ENCODE measurements around the gene RTN4RL2. TPM values are rescaled to one million over a fixed set of nuclear protein-coding genes. Genes with fewer than 3 reads are reported as not detected.
A peak's percentile ranks its signal among the peaks of the same experiment; 100 is the strongest.

The RTN4RL2 gene
- total and polyA plus RNA-seq, 9 of the 15 experiments (the other 6 are each of a cell fraction or from before 2014, with no cell fraction given), result 0.06 to 1.9 (median 0.34) TPM; not detected in 4

- TF ChIP-seq ZNF449 (CRISPR knock-in tag; IDR thresholded peaks at IDR 0.05), result no peak
- TF ChIP-seq SRSF1 (IDR thresholded peaks at IDR 0.05; ENCODE audit: low read depth, low read length), result no peak
- no peak for TF ChIP-seq ZNF146 (CRISPR knock-in tag; IDR thresholded peaks at IDR 0.05; ENCODE audit: unreplicated experiment)
- peak in 2 of 3 experiments; percentile 44 to 48 for TF ChIP-seq YY1 (IDR thresholded peaks at IDR 0.05; ENCODE audit: borderline replicate concordance in 1 of 3, control insufficient read depth in 1 of 3, extremely low read depth in 1 of 3, insufficient read depth in 3 of 3, insufficient read length in 1 of 3, insufficient replicate concordance in 2 of 3, low read depth in 1 of 3, low read length in 2 of 3)
- TF ChIP-seq DEAF1 (CRISPR knock-in tag; IDR thresholded peaks at IDR 0.05), result no peak
- no peak for TF ChIP-seq CREB3 (tag; conservative IDR thresholded peaks at IDR 0.05; ENCODE audit: low read depth)
- TF ChIP-seq HMGN3 (IDR thresholded peaks at IDR 0.05; ENCODE audit: borderline replicate concordance, extremely low read depth, insufficient read length, low read depth, low read length), result peak; percentile 88
- no peak for TF ChIP-seq ZNF224 (CRISPR knock-in tag; IDR thresholded peaks at IDR 0.05)
- no peak for TF ChIP-seq ZNF778 (CRISPR knock-in tag; IDR thresholded peaks at IDR 0.05)
- TF ChIP-seq THAP7 (CRISPR knock-in tag; IDR thresholded peaks at IDR 0.05), result no peak
- TF ChIP-seq ZMIZ1 (IDR thresholded peaks at IDR 0.05; ENCODE audit: low read depth in 2 of 2, low read length in 2 of 2), result peak in 1 of 2 experiments; percentile 94; a peak in 2 of 4 replicates
- TF ChIP-seq NR2C1 (IDR thresholded peaks at IDR 0.05), result peak; percentile 44; the same call in 1 of the 2 replicates
- TF ChIP-seq NR2C1 (tag; IDR thresholded peaks at IDR 0.05), result peak; percentile 31; the same call in 1 of the 2 replicates
- no peak for TF ChIP-seq ZBTB1 (CRISPR knock-in tag; IDR thresholded peaks at IDR 0.05; ENCODE audit: borderline replicate concordance, low read depth)
- TF ChIP-seq ZNF23 (CRISPR knock-in tag; IDR thresholded peaks at IDR 0.05), result 0 out of 2 replicates have a peak, but pooled peaks have one; percentile 23
- TF ChIP-seq PML (IDR thresholded peaks at IDR 0.05; ENCODE audit: low read length), result peak; percentile 97
- peak; percentile 75 for TF ChIP-seq CHD2 (IDR thresholded peaks at IDR 0.05; ENCODE audit: low read depth, low read length)
- TF ChIP-seq SMARCA4 (IDR thresholded peaks at IDR 0.05), result peak; percentile 96
These were observed 35.4 kb upstream of the RTN4RL2 start (continued) for GRCh38 chr11:57424792-57425564.
